ENCODE measurements around the gene KCNJ6.
"Not testable (repeated sequence)": the region's sequence is repeated elsewhere in the genome, so short reads cannot be mapped to it uniquely, and the experiment has no call there.

Gene KCNJ6

GRCh38 chr21:37916310-37917051, at the start of gene KCNJ6:
KCNJ6 (minus strand) TSS chr21:37916457; CDS start chr21:37840682, 75,775 bp downstream.
- no peak for DNase-seq (ENCODE audit: low spot score)

- no peak for DNase-seq (ENCODE audit: low spot score)
These were observed 49.0 kb upstream of the KCNJ6 start for GRCh38 chr21:37965088-37965805.

- DNase-seq (ENCODE audit: low spot score) = no peak
These were observed 42.3 kb upstream of the KCNJ6 start for GRCh38 chr21:37958537-37958936.

- DNase-seq (ENCODE audit: low spot score) = no peak
These were observed 40.5 kb upstream of the KCNJ6 start for GRCh38 chr21:37956772-37957171.

- DNase-seq (ENCODE audit: low spot score) = no peak
These were observed 28.8 kb upstream of the KCNJ6 start for GRCh38 chr21:37945036-37945435.

- no peak for DNase-seq (ENCODE audit: low spot score)
These were observed 28.2 kb upstream of the KCNJ6 start for GRCh38 chr21:37944496-37944895.

GRCh38 chr21:37940691-37941090, 24.4 kb upstream of the KCNJ6 start:
- DNase-seq (ENCODE audit: low spot score) = no peak

GRCh38 chr21:37939838-37940237, 23.6 kb upstream of the KCNJ6 start:
- no peak for DNase-seq (ENCODE audit: low spot score)

- peak; percentile 40 for DNase-seq (ENCODE audit: low spot score)
These were observed 23.0 kb upstream of the KCNJ6 start for GRCh38 chr21:37939251-37939650.

- DNase-seq (ENCODE audit: low spot score) = no peak
These were observed 21.4 kb upstream of the KCNJ6 start for GRCh38 chr21:37937668-37938067.

GRCh38 chr21:37936010-37936785, 19.9 kb upstream of the KCNJ6 start:
- DNase-seq (ENCODE audit: low spot score) = no peak

GRCh38 chr21:37932936-37933335, 16.7 kb upstream of the KCNJ6 start:
- no peak for DNase-seq (ENCODE audit: low spot score)

GRCh38 chr21:37927711-37928110, 11.5 kb upstream of the KCNJ6 start:
- no peak for DNase-seq (ENCODE audit: low spot score)

- DNase-seq (ENCODE audit: low spot score) = no peak
These were observed 4.8 kb upstream of the KCNJ6 start for GRCh38 chr21:37921091-37921490.

GRCh38 chr21:37920302-37920701, 4.0 kb upstream of the KCNJ6 start:
- DNase-seq (ENCODE audit: low spot score) = not testable (repeated sequence)

GRCh38 chr21:37917612-37918011, 1.4 kb upstream of the KCNJ6 start:
- no peak for DNase-seq (ENCODE audit: low spot score)

- no peak for DNase-seq (ENCODE audit: low spot score)
These were observed 332 bp downstream of the KCNJ6 start for GRCh38 chr21:37915941-37916309.

GRCh38 chr21:37915497-37915911, 753 bp downstream of the KCNJ6 start:
- no peak for DNase-seq (ENCODE audit: low spot score)

- DNase-seq (ENCODE audit: low spot score) = no peak
These were observed 3.6 kb downstream of the KCNJ6 start for GRCh38 chr21:37912616-37913015.

- no peak for DNase-seq (ENCODE audit: low spot score)
These were observed 6.3 kb downstream of the KCNJ6 start for GRCh38 chr21:37909936-37910335.

- DNase-seq (ENCODE audit: low spot score) = no peak
These were observed 7.6 kb downstream of the KCNJ6 start for GRCh38 chr21:37908691-37909090.

GRCh38 chr21:37907076-37907475, 9.2 kb downstream of the KCNJ6 start:
- DNase-seq (ENCODE audit: low spot score) = no peak

GRCh38 chr21:37905291-37905690, 11.0 kb downstream of the KCNJ6 start:
- no peak for DNase-seq (ENCODE audit: low spot score)
